H1 (cell line): Measurements from ENCODE around the gene ARPIN. TPM values are rescaled to one million over a fixed set of nuclear protein-coding genes. Genes with fewer than 3 reads are reported as not detected.
"Not testable (repeated sequence)": the region's sequence is repeated elsewhere in the genome, so short reads cannot be mapped to it uniquely, and the experiment has no call there.

ENCODE experiments used
- CTCF ChIA-PET: fragments of 300-600 bp; sonication (Branson Sonifier 250); formaldehyde crosslinking; loops from one replicate; lab custom pipeline; 2021; ENCODE audit not compliant: partially characterized antibody; lab: Charles Lee
- POLR2A ChIA-PET: fragments of 300-600 bp; sonication (Branson Sonifier 250); formaldehyde crosslinking; loops from one replicate; lab custom pipeline; 2021; ENCODE audit warnings: inconsistent platforms; ENCODE audit not compliant: partially characterized antibody; lab: Charles Lee
- DNase-seq, 2 experiments: peaks; one replicate each; pipeline versions ENCODE4 v3.0.0 to v3.0.0-alpha.2; 2010 to 2022; ENCODE audit warnings: low spot score in 2 of 2, low read depth in 1 of 2, mixed read lengths in 1 of 2
- FAIRE-seq: peaks from 2 replicates; lab custom pipeline; 2011; peaks lifted over from hg19 to GRCh38; lab: Jason Lieb, UNC
- H2AFZ ChIP-seq: 2 replicates; pipeline ENCODE4 v1.8.1; 2012; ENCODE audit warnings: low read length, inconsistent platforms
- H2AK5ac ChIP-seq: 2 replicates; pipeline ENCODE4 v1.6.1; 2013; ENCODE audit warnings: low read depth, low read length
- H2BK120ac ChIP-seq: replicated peaks from 2 replicates; pipeline ENCODE3; 2013; ENCODE audit warnings: low read depth, low read length, inconsistent platforms
- H2BK12ac ChIP-seq: 2 replicates; pipeline ENCODE4 v1.6.1; 2013; ENCODE audit warnings: low read depth, low read length
- H2BK15ac ChIP-seq: 2 replicates; pipeline ENCODE4 v1.6.1; 2013; ENCODE audit warnings: low read length
- H2BK20ac ChIP-seq: 2 replicates; pipeline ENCODE4 v1.6.1; 2013; ENCODE audit warnings: low read length
- H2BK5ac ChIP-seq: 2 replicates; pipeline ENCODE4 v1.6.1; 2013; ENCODE audit warnings: low read depth, low read length
- H3K14ac ChIP-seq: 2 replicates; pipeline ENCODE4 v1.6.1; 2013; ENCODE audit warnings: inconsistent platforms; ENCODE audit not compliant: insufficient read length
- H3K18ac ChIP-seq: 2 replicates; pipeline ENCODE4 v1.6.1; 2013; ENCODE audit warnings: low read length; ENCODE audit errors: extremely low read depth
- H3K23ac ChIP-seq: 2 replicates; pipeline ENCODE4 v1.6.1; 2013; ENCODE audit warnings: inconsistent platforms; ENCODE audit not compliant: insufficient read length
- H3K23me2 ChIP-seq: 2 replicates; pipeline ENCODE4 v1.6.1; 2013; ENCODE audit warnings: low read depth, low read length
- H3K27ac ChIP-seq: 2 replicates; pipeline ENCODE4 v1.6.1; 2011; ENCODE audit warnings: low read depth, low read length, inconsistent platforms
- H3K27me3 ChIP-seq, 4 experiments: replicated peaks in 1 of 4; 1 replicate in 1 of 4; 2 replicates in 3 of 4; pipeline versions ENCODE4 v1.6.1 to v1.8.1; 2011 to 2013; ENCODE audit warnings: low read length in 3 of 4, mild to moderate bottlenecking in 3 of 4, inconsistent platforms in 2 of 4, mixed read lengths in 2 of 4, moderate library complexity in 1 of 4; ENCODE audit not compliant: control insufficient read depth in 3 of 4, insufficient read depth in 3 of 4; ENCODE audit errors: extremely low read depth in 1 of 4
- H3K36me3 ChIP-seq, 4 experiments: 2 replicates each; pipeline versions ENCODE4 v1.6.1 to v1.8.1; 2011 to 2013; ENCODE audit warnings: mild to moderate bottlenecking in 4 of 4, low read length in 3 of 4, moderate library complexity in 2 of 4, control low read depth in 1 of 4, inconsistent platforms in 1 of 4; ENCODE audit not compliant: insufficient read depth in 4 of 4, control insufficient read depth in 2 of 4
- H3K4ac ChIP-seq: replicated peaks from 2 replicates; pipeline ENCODE3; 2013; ENCODE audit warnings: low read length, low read depth, mixed read lengths, inconsistent platforms; ENCODE audit not compliant: insufficient read length
- H3K4me1 ChIP-seq, 4 experiments: replicated peaks in 1 of 4; 1 replicate in 1 of 4; 2 replicates in 3 of 4; pipeline versions ENCODE4 v1.6.1 to v1.8.1; 2011 to 2013; ENCODE audit warnings: low read length in 3 of 4, inconsistent platforms in 2 of 4, mixed read lengths in 1 of 4; ENCODE audit not compliant: insufficient read depth in 4 of 4, control insufficient read depth in 3 of 4
- H3K4me2 ChIP-seq, 2 experiments: 2 replicates each; pipeline versions ENCODE4 v1.6.1 to v1.8.1; 2011 to 2013; ENCODE audit warnings: low read depth in 2 of 2, low read length in 2 of 2, control low read depth in 1 of 2, inconsistent platforms in 1 of 2, mild to moderate bottlenecking in 1 of 2; ENCODE audit not compliant: insufficient read depth in 1 of 2
- H3K4me3 ChIP-seq, 4 experiments: fragments of 200-600, 300-600 bp in 1 of 4; sonication (generic), shearing (Covaris generic), sonication (Bioruptor Twin) in 1 of 4; 2 replicates each; pipeline versions ENCODE4 v1.5.1 to v1.8.1; 2011 to 2016; ENCODE audit warnings: low read length in 4 of 4, low read depth in 3 of 4, control low read depth in 2 of 4, inconsistent platforms in 2 of 4, mild to moderate bottlenecking in 2 of 4, mixed read lengths in 1 of 4, moderate library complexity in 1 of 4; ENCODE audit not compliant: insufficient read depth in 2 of 4; ENCODE audit errors: extremely low read depth in 1 of 4
- H3K56ac ChIP-seq: replicated peaks from 2 replicates; pipeline ENCODE3; 2013; ENCODE audit warnings: low read depth, mild to moderate bottlenecking, mixed read lengths, low read length, inconsistent platforms; ENCODE audit not compliant: insufficient read length
- H3K79me1 ChIP-seq: 2 replicates; pipeline ENCODE4 v1.6.1; 2013; ENCODE audit warnings: low read depth, low read length, control low read depth
- H3K79me2 ChIP-seq, 2 experiments: 2 replicates each; pipeline versions ENCODE4 v1.6.1 to v1.8.1; 2012 to 2013; ENCODE audit warnings: low read length in 2 of 2, mild to moderate bottlenecking in 2 of 2, inconsistent platforms in 1 of 2; ENCODE audit not compliant: insufficient read depth in 2 of 2, control insufficient read depth in 1 of 2
- H3K9ac ChIP-seq, 4 experiments: replicated peaks in 1 of 4; 1 replicate in 1 of 4; 2 replicates in 3 of 4; pipeline versions ENCODE4 v1.6.1 to v1.8.1; 2011 to 2013; ENCODE audit warnings: low read depth in 3 of 4, low read length in 3 of 4, control low read depth in 2 of 4, mild to moderate bottlenecking in 2 of 4, moderate library complexity in 2 of 4, inconsistent platforms in 1 of 4; ENCODE audit errors: extremely low read depth in 1 of 4
- H3K9me3 ChIP-seq, 2 experiments: 2 replicates each; pipeline versions ENCODE4 v1.6.1 to v1.8.1; 2012 to 2013; ENCODE audit warnings: mild to moderate bottlenecking in 2 of 2, moderate library complexity in 2 of 2, control low read depth in 1 of 2, inconsistent platforms in 1 of 2, low read depth in 1 of 2, low read length in 1 of 2, mixed read lengths in 1 of 2; ENCODE audit not compliant: insufficient read depth in 2 of 2
- H4K20me1 ChIP-seq, 2 experiments: replicated peaks in 1 of 2; 2 replicates each; pipeline versions ENCODE3 to v1.8.1; 2011 to 2013; ENCODE audit warnings: inconsistent platforms in 2 of 2, low read length in 2 of 2, mild to moderate bottlenecking in 1 of 2; ENCODE audit not compliant: insufficient read depth in 2 of 2, control insufficient read depth in 1 of 2
- H4K5ac ChIP-seq: 2 replicates; pipeline ENCODE4 v1.6.1; 2013; ENCODE audit warnings: low read length, low read depth, mixed read lengths, inconsistent platforms; ENCODE audit not compliant: insufficient read length
- H4K8ac ChIP-seq: 2 replicates; pipeline ENCODE4 v1.8.0; 2013; ENCODE audit warnings: mild to moderate bottlenecking, moderate library complexity, low read length, inconsistent platforms; ENCODE audit not compliant: insufficient read depth; ENCODE audit errors: extremely low read depth
- H4K91ac ChIP-seq: replicated peaks from 2 replicates; pipeline ENCODE3; 2013; ENCODE audit warnings: low read length, mixed read lengths, inconsistent platforms; ENCODE audit not compliant: insufficient read length
- NRF1 ChIP-seq: IDR thresholded peaks from 2 replicates; pipeline ENCODE4 v1.6.1; 2011; ENCODE audit warnings: mild to moderate bottlenecking, low read depth, low read length, improper control_type of control experiment
- TAF7 ChIP-seq: optimal IDR thresholded peaks from 2 replicates; pipeline ENCODE3; 2011; ENCODE audit warnings: low read depth, mild to moderate bottlenecking, inconsistent platforms, low read length, moderate library complexity, borderline replicate concordance
- USF2 ChIP-seq: IDR thresholded peaks from 2 replicates; pipeline ENCODE4 v1.6.1; 2011; ENCODE audit warnings: low read length, improper control_type of control experiment
- WGBS, 2 experiments: shearing (Covaris generic) in 1 of 2; methylation state at CpG; one replicate each; pipeline versions ENCODE4 v1.1.6 to v1.1.7; 2013 to 2015; ENCODE audit warnings: low lambda C conversion rate in 2 of 2, mixed read lengths in 2 of 2, inconsistent platforms in 1 of 2, low coverage in 1 of 2, missing lambda C conversion rate in 1 of 2; ENCODE audit not compliant: insufficient replicate concordance in 2 of 2, insufficient coverage in 1 of 2, insufficient read length in 1 of 2; ENCODE audit errors: extremely low coverage in 1 of 2, missing lambda C conversion rate in 1 of 2; 5-methylcytosine and 5-hydroxymethylcytosine counted together
- polyA plus RNA-seq, 7 experiments: library from polyadenylated mRNA; depleted of rRNA in 3 of 7; stranded (reverse) in 5 of 7; unstranded in 2 of 7; fragments of >200 nt in 5 of 7; fragments of 200-250 nt in 2 of 7; gene quantifications; 1 replicate in 5 of 7; 2 replicates in 1 of 7; 4 replicates in 1 of 7; pipeline versions ENCODE4 v1.2.1 to v1.2.3, GENCODE V29; 2011 to 2013; ENCODE audit warnings: missing spikeins in 2 of 7, mixed read lengths in 2 of 7
- total RNA-seq: library from RNA; stranded (reverse); fragmentation: NEBNext Ultra II Directional; extraction: Animal tissue kit (Norgen Biotek cat#: 25700); gene quantifications from 2 replicates; pipeline ENCODE4 v1.2.1, GENCODE V29; 2021

The ARPIN gene
- total and polyA plus RNA-seq, 2 of the 8 experiments (the other 6 are each of a cell fraction or from before 2014, with no cell fraction given), result 3.1 to 3.9 TPM

- no peak for TF ChIP-seq TAF7
- no peak for TF ChIP-seq NRF1
- no peak for TF ChIP-seq USF2
- TF ChIP-seq, all 59 proteins: peak for 0
Measured at GRCh38 chr15:89958107-89958805, 45.5 kb upstream of the ARPIN start (continued).

- H2BK20ac ChIP-seq, H3K56ac ChIP-seq: not testable (repeated sequence)
Measured at GRCh38 chr15:89955449-89955998, 42.8 kb upstream of the ARPIN start.

More at GRCh38 chr15:89955449-89955998, 42.8 kb upstream of the ARPIN start:
- H3K4me3 ChIP-seq, POLR2A ChIA-PET, H2BK5ac ChIP-seq, H3K18ac ChIP-seq, FAIRE-seq, H3K27ac ChIP-seq, H4K5ac ChIP-seq, H3K4me2 ChIP-seq, H2BK15ac ChIP-seq, H2BK120ac ChIP-seq, H3K36me3 ChIP-seq, DNase-seq, H3K23me2 ChIP-seq, H3K23ac ChIP-seq, H3K27me3 ChIP-seq, H4K8ac ChIP-seq, H3K4me1 ChIP-seq, H4K20me1 ChIP-seq, H3K14ac ChIP-seq, H4K91ac ChIP-seq, H2AK5ac ChIP-seq, H2BK12ac ChIP-seq, H3K79me1 ChIP-seq, H3K9me3 ChIP-seq, H3K4ac ChIP-seq, H3K9ac ChIP-seq, H2AFZ ChIP-seq, H3K79me2 ChIP-seq: not testable (repeated sequence)
- CTCF ChIA-PET, result interaction anchor here (1.8 kb wide), 1 partner anchor 16 kb away, joined by 5 read pairs; no protein-coding TSS in a partner anchor
- 93% methylated on average over 13 of the region's 13 CpGs; no CpG with 5 or more reads in 1 of the 2 experiments for WGBS, 2 experiments
